A673 (cell line): Measurements from ENCODE around the gene M1AP. TPM values are rescaled to one million over a fixed set of nuclear protein-coding genes. Genes with fewer than 3 reads are reported as not detected.

ENCODE experiments used
- BruUV-seq: library from RNA; stranded (reverse); fragments of 400-500 nt; replicated peaks from 2 replicates; lab custom pipeline; 2021; lab: Mats Ljungman, UMichigan
- CTCF ChIA-PET: fragments of 300-600 bp; sonication (Branson Sonifier 250); formaldehyde crosslinking; loops from one replicate; lab custom pipeline; 2022; ENCODE audit warnings: antibody characterized with exemption; lab: Charles Lee
- POLR2A ChIA-PET: fragments of 300-600 bp; sonication (Branson Sonifier 250); formaldehyde crosslinking; loops from one replicate; lab custom pipeline; 2022; ENCODE audit warnings: antibody characterized with exemption; ENCODE audit not compliant: low non-redundant PET; lab: Charles Lee
- DNase-seq: peaks from one replicate; pipeline ENCODE4 v3.0.0-alpha.2; 2015; ENCODE audit warnings: low spot score
- H3K27ac ChIP-seq: fragments of 200-600 bp; sonication (generic); 2 replicates; pipeline ENCODE4 v1.5.1; 2016; ENCODE audit warnings: mixed run types, low read depth, mild to moderate bottlenecking, mixed read lengths, antibody characterized with exemption, low read length; ENCODE audit not compliant: poor library complexity, severe bottlenecking
- H3K27me3 ChIP-seq: fragments of 200-600 bp; sonication (generic); replicated peaks from 2 replicates; pipeline ENCODE4 v1.6.1; 2017; ENCODE audit warnings: mixed run types, low read depth, mild to moderate bottlenecking, mixed read lengths, antibody characterized with exemption, low read length; ENCODE audit not compliant: insufficient read depth, poor library complexity
- H3K36me3 ChIP-seq: fragments of 200-600 bp; sonication (generic); 2 replicates; pipeline ENCODE4 v1.6.1; 2016; ENCODE audit warnings: mixed run types, mild to moderate bottlenecking, mixed read lengths, antibody characterized with exemption, low read length; ENCODE audit not compliant: insufficient read depth, poor library complexity, severe bottlenecking
- H3K4me1 ChIP-seq: fragments of 200-600 bp; sonication (generic); 2 replicates; pipeline ENCODE4 v1.6.1; 2017; ENCODE audit warnings: mixed run types, mild to moderate bottlenecking, mixed read lengths, antibody characterized with exemption, low read length; ENCODE audit not compliant: insufficient read depth, poor library complexity, severe bottlenecking
- H3K4me3 ChIP-seq: fragments of 200-600 bp; sonication (generic); 2 replicates; pipeline ENCODE4 v1.5.1; 2016; ENCODE audit warnings: low read depth, mixed run types, mild to moderate bottlenecking, mixed read lengths, low read length; ENCODE audit not compliant: poor library complexity, severe bottlenecking
- H3K9me3 ChIP-seq: fragments of 200-600 bp; sonication (generic); 2 replicates; pipeline ENCODE4 v1.6.1; 2016; ENCODE audit warnings: mixed run types, low read depth, mild to moderate bottlenecking, mixed read lengths, antibody characterized with exemption, low read length; ENCODE audit not compliant: poor library complexity, severe bottlenecking
- CTCF ChIP-seq: fragments of 300-800, 200-600 bp; sonication (generic); conservative IDR thresholded peaks from 2 replicates; pipeline ENCODE4 v1.5.1; 2017; ENCODE audit warnings: low read depth, mild to moderate bottlenecking, antibody characterized with exemption, low read length, moderate library complexity, mixed read lengths
- EZH2 ChIP-seq: fragments of 200-600 bp; sonication (generic); IDR thresholded peaks from 2 replicates; pipeline ENCODE4 v1.6.1; 2017; ENCODE audit warnings: borderline replicate concordance, low read depth, mild to moderate bottlenecking, mixed read lengths, antibody characterized with exemption, low read length; ENCODE audit not compliant: poor library complexity, severe bottlenecking
- intact Hi-C: fragments of 100-400 bp; cut with micrococcal nuclease; formaldehyde crosslinking; loops from one replicate; pipeline ENCODE4 v1.10.0; 2022; ENCODE audit not compliant: unreplicated experiment
- total RNA-seq: library from RNA; stranded (reverse); gene quantifications from 2 replicates; pipeline ENCODE4 v1.2.3, GENCODE V29; 2021

M1AP gene
- total RNA-seq, 1 experiment from 2014 or later = not detected

- ChIA-PET CTCF (no interaction called here), POLR2A (no interaction called here)
- no peak overlapping the region for H3K4me3 ChIP-seq
- H3K27ac ChIP-seq = no peak overlapping the region
- no peak for TF ChIP-seq EZH2
- TF ChIP-seq CTCF = no peak
- no peaks in the 10 kb centered on the region for H3K4me1 ChIP-seq
- H3K9me3 ChIP-seq = no peaks in the 10 kb centered on the region
- no TSS peak for BruUV-seq
- no peaks in the 10 kb centered on the region for H3K36me3 ChIP-seq
- intact Hi-C loops = loop anchor here (10.0 kb wide), 1 partner anchor 713 kb away; no protein-coding TSS in a partner anchor
- H3K27me3 ChIP-seq = no peaks in the 10 kb centered on the region
- no peak for DNase-seq
These were observed 43.8 kb upstream of the M1AP start for GRCh38 chr2:74691929-74692328.

DNA sequence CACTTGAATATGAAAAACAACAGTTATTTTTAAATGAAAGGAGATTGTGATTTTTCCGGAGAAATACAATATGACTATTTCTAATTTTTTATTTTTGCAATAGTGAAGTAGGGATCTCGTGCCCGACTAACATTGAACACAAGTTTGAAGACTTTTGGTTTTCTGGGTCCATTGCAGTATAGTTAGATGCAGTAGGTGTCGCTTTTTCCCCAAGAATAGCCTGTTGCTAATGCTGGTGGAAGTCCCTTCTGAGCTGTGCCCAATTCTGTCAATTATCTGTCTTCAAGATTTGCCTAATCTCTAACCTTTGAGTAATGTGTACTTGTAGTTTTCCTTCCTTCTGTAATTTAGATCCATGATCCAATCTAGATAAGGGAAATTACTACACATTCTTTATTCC is 42.4 kb upstream of the M1AP start:
- H3K36me3 ChIP-seq = no peaks in the 10 kb centered on the region
- peak; percentile 78 for DNase-seq
- POLR2A ChIA-PET = interaction anchor here (0.6 kb wide), 1 partner anchor 279 kb away, joined by 3 read pairs; no protein-coding TSS in a partner anchor
- H3K27me3 ChIP-seq = no peaks in the 10 kb centered on the region
- intact Hi-C loops = loop anchor here (1.0 to 10.0 kb wide), 2 partner anchors 186 to 714 kb away; no protein-coding TSS in a partner anchor
- H3K4me3 ChIP-seq = no peak overlapping the region
- no peak overlapping the region for H3K27ac ChIP-seq
- CTCF ChIA-PET = interaction anchor here (0.6 to 1.0 kb wide), 4 partner anchors 20 to 1022 kb away, joined by 3 to 14 read pairs (median 3); partner anchors contain the start of gene HK2
- no peaks in the 10 kb centered on the region for H3K4me1 ChIP-seq
- TF ChIP-seq EZH2 = no peak
- peak; percentile 82 for TF ChIP-seq CTCF
- no peaks in the 10 kb centered on the region for H3K9me3 ChIP-seq
- BruUV-seq = no TSS peak

DNA sequence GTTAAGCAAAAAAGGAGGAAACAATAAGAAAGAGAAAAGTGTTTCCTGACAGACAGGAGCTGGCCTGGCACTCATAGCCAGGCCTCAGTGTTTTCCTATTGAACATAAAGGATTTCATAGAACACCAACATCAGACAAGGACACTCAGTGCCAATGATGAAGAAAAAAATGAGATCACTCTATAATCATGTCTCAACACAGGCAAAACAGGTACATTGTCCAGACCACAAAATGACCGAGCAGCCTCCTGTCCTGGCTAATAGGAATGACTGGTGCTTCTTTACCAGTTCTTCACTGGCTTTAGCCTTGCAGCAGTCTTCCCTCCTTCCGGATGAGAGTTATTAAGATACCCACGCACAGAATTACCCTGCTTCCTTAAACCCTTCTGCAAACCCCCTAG is 41.5 kb upstream of the M1AP start:
- no peaks in the 10 kb centered on the region for H3K9me3 ChIP-seq
- no TSS peak for BruUV-seq
- H3K27me3 ChIP-seq = no peaks in the 10 kb centered on the region
- CTCF ChIA-PET = no interaction called here
- TF ChIP-seq EZH2 (no peak), CTCF (no peak)
- intact Hi-C loops = loop anchor here (1.0 to 10.0 kb wide), 2 partner anchors 187 to 715 kb away; no protein-coding TSS in a partner anchor
- H3K36me3 ChIP-seq = no peaks in the 10 kb centered on the region
- no peak overlapping the region for H3K4me3 ChIP-seq
- H3K27ac ChIP-seq = no peak overlapping the region
- no peaks in the 10 kb centered on the region for H3K4me1 ChIP-seq
- POLR2A ChIA-PET = no interaction called here
- DNase-seq = no peak
